DOHH2 (cell line): ENCODE data around the gene PDGFC.

Source experiments
- H3F3A ChIP-seq: fragments of 200-600 bp; sonication (generic), shearing (Covaris generic); 2 replicates; pipeline ENCODE4 v1.6.0; 2016; ENCODE audit warnings: antibody characterized with exemption, mild to moderate bottlenecking; ENCODE audit not compliant: control insufficient read depth, insufficient read depth
- H3K27ac ChIP-seq: fragments of 200-600 bp; sonication (generic); 2 replicates; pipeline ENCODE4 v1.5.1; 2014; ENCODE audit warnings: low read depth, mild to moderate bottlenecking, low read length, moderate library complexity
- H3K27me3 ChIP-seq: fragments of 200-600 bp; sonication (generic); 2 replicates; pipeline ENCODE4 v1.6.1; 2014; ENCODE audit warnings: mild to moderate bottlenecking, low read length, mixed read lengths; ENCODE audit not compliant: control insufficient read depth
- H3K36me3 ChIP-seq: fragments of 200-600 bp; sonication (generic); 2 replicates; pipeline ENCODE4 v1.6.1; 2014; ENCODE audit warnings: mild to moderate bottlenecking, low read length, moderate library complexity, mixed read lengths; ENCODE audit not compliant: control insufficient read depth
- H3K4me1 ChIP-seq: fragments of 200-600 bp; sonication (generic); 2 replicates; pipeline ENCODE4 v1.6.1; 2014; ENCODE audit warnings: mild to moderate bottlenecking, low read length, mixed read lengths; ENCODE audit not compliant: control insufficient read depth
- H3K4me2 ChIP-seq: fragments of 200-600 bp; sonication (generic); 2 replicates; pipeline ENCODE4 v1.6.0; 2014; ENCODE audit warnings: mild to moderate bottlenecking, low read length, moderate library complexity
- H3K4me3 ChIP-seq: fragments of 200-600 bp; sonication (generic); 2 replicates; pipeline ENCODE4 v1.5.1; 2014; ENCODE audit warnings: mild to moderate bottlenecking, low read length, mixed read lengths
- H3K79me2 ChIP-seq: fragments of 200-600 bp; sonication (generic); 2 replicates; pipeline ENCODE4 v1.6.1; 2014; ENCODE audit warnings: mild to moderate bottlenecking, low read length, mixed read lengths; ENCODE audit not compliant: control insufficient read depth
- H3K9me2 ChIP-seq: fragments of 200-600 bp; sonication (generic); replicated peaks from 2 replicates; pipeline ENCODE4 v1.6.1; 2014; ENCODE audit warnings: mild to moderate bottlenecking, low read length, mixed read lengths; ENCODE audit not compliant: control insufficient read depth
- H3K9me3 ChIP-seq: fragments of 200-600 bp; sonication (generic); 2 replicates; pipeline ENCODE4 v1.6.1; 2014; ENCODE audit warnings: antibody characterized with exemption, low read length, mixed read lengths; ENCODE audit not compliant: control insufficient read depth, insufficient read depth
- H4K20me1 ChIP-seq: fragments of 200-600 bp; sonication (generic); 2 replicates; pipeline ENCODE4 v1.6.0; 2014; ENCODE audit warnings: low read depth, mild to moderate bottlenecking, antibody characterized with exemption, low read length, moderate library complexity; ENCODE audit not compliant: control insufficient read depth, insufficient read depth
- EZH2phosphoT487 ChIP-seq: fragments of 200-600 bp; sonication (generic); IDR thresholded peaks from 2 replicates; pipeline ENCODE4 v1.6.1; 2017; ENCODE audit warnings: borderline replicate concordance, mild to moderate bottlenecking, antibody characterized with exemption, low read length, moderate library complexity, mixed read lengths
- TF ChIP-seq, protein P1 (sequence below): fragments of 200-600 bp; sonication (generic); IDR thresholded peaks from one replicate; pipeline ENCODE4 v1.5.1; 2014; ENCODE audit warnings: antibody characterized with exemption, mild to moderate bottlenecking, low read depth, low read length; ENCODE audit not compliant: poor library complexity, severe bottlenecking

PDGFC gene

DNA sequence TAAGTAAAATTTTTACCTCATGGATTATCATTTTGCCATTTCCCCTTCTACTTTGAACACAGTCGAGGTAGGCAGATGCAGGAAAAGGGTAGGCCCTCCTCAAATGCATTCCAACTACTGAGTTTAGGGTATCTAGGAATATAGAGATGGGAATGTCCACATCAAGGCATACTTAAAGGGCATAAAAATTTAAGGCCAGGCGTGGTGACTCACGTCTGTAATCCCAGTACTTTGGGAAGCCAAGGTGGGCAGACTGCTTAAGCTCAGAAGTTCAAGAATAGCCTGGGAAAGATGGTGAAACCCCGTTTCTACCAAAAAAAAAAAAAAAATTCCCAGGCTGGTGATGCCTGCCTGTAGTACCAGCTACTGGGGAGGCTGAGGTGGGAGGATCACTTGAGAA, 146.5 kb downstream of the PDGFC start:
- H3K9me3 ChIP-seq: no peaks in the 10 kb centered on the region
- H3K4me1 ChIP-seq: no peaks in the 10 kb centered on the region
- no peaks in the 10 kb centered on the region for H4K20me1 ChIP-seq
- TF ChIP-seq, protein P1, sequence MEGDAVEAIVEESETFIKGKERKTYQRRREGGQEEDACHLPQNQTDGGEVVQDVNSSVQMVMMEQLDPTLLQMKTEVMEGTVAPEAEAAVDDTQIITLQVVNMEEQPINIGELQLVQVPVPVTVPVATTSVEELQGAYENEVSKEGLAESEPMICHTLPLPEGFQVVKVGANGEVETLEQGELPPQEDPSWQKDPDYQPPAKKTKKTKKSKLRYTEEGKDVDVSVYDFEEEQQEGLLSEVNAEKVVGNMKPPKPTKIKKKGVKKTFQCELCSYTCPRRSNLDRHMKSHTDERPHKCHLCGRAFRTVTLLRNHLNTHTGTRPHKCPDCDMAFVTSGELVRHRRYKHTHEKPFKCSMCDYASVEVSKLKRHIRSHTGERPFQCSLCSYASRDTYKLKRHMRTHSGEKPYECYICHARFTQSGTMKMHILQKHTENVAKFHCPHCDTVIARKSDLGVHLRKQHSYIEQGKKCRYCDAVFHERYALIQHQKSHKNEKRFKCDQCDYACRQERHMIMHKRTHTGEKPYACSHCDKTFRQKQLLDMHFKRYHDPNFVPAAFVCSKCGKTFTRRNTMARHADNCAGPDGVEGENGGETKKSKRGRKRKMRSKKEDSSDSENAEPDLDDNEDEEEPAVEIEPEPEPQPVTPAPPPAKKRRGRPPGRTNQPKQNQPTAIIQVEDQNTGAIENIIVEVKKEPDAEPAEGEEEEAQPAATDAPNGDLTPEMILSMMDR: no peak
- TF ChIP-seq EZH2phosphoT487: no peak
- no peak overlapping the region for H3K4me2 ChIP-seq
- H3K36me3 ChIP-seq: no peaks in the 10 kb centered on the region
- no peaks in the 10 kb centered on the region for H3K27me3 ChIP-seq
- no peaks in the 10 kb centered on the region for H3F3A ChIP-seq
- H3K27ac ChIP-seq: no peak overlapping the region
- no peaks in the 10 kb centered on the region for H3K9me2 ChIP-seq
- H3K79me2 ChIP-seq: no peaks in the 10 kb centered on the region
- H3K4me3 ChIP-seq: no peak overlapping the region

DNA sequence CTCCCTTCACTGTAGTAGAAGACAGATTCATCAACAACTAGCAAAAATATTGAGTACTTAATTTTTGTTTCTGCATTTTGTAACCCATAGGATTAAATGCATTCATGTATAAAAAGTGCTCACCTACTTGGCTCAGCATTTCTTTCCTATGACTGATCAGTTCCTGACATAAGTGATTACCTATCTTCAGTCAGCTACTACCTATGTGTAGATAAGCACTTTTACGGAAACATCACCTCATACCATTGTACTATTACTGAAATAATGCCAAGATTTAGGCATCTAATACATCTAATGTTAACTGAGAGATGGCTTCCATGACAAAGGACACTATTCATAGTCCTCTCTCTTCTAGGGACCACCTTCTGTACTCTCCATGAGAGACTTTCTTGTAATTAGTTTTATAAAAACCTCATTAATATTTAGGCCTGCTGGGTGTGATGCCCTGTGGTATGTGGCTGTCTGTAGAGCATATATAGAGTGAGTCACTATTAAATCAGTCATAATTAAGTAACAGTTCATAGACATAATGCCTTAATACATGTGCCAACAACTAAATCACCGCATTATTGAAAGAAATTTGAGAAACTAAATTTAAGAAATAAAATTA, 147.0 kb downstream of the PDGFC start:
- Histone ChIP-seq H3K9me2 (no peaks in the 10 kb centered on the region), H3F3A (no peaks in the 10 kb centered on the region), H3K9me3 (no peaks in the 10 kb centered on the region), H4K20me1 (no peaks in the 10 kb centered on the region), H3K4me2 (no peak overlapping the region), H3K4me3 (no peak overlapping the region), H3K36me3 (no peaks in the 10 kb centered on the region), H3K79me2 (no peaks in the 10 kb centered on the region), H3K27me3 (no peaks in the 10 kb centered on the region), H3K27ac (no peak overlapping the region), H3K4me1 (no peaks in the 10 kb centered on the region)
- TF ChIP-seq, protein P1: no peak
- TF ChIP-seq EZH2phosphoT487: no peak

DNA sequence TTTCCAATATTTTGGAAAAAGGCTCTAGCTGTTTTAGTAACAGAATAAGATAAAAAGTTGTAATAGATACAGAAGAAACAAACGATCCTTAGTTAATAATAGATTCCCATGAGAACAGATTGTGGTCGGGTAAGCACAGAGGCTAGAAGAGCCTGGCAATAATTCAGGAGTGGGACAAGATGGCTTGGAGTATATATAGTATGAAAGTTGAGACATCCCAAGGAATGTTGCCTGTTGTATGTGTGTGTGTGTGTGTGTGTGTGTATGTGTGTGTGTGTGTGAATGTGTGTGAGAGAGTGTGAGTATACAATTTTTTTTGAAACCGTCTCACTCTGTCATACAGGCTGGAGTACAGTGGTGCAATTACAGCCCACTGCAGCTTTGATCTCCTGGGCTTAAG, 150.7 kb downstream of the PDGFC start:
- TF ChIP-seq, protein P1: no peak
- no peak for TF ChIP-seq EZH2phosphoT487
- H3K27ac ChIP-seq: no peak overlapping the region
- no peaks in the 10 kb centered on the region for H3K79me2 ChIP-seq
- no peaks in the 10 kb centered on the region for H3K36me3 ChIP-seq
- H4K20me1 ChIP-seq: no peaks in the 10 kb centered on the region
- H3K9me3 ChIP-seq: no peaks in the 10 kb centered on the region
- no peaks in the 10 kb centered on the region for H3K27me3 ChIP-seq
- no peak overlapping the region for H3K4me2 ChIP-seq
- no peaks in the 10 kb centered on the region for H3K9me2 ChIP-seq
- H3F3A ChIP-seq: no peaks in the 10 kb centered on the region
- H3K4me3 ChIP-seq: no peak overlapping the region
- H3K4me1 ChIP-seq: no peaks in the 10 kb centered on the region
